ENCODE results near the gene RNF144A. TPM values are rescaled to one million over a fixed set of nuclear protein-coding genes. Genes with fewer than 3 reads are reported as not detected.

Gene RNF144A
- total and polyA plus RNA-seq, 2 donors from 2014 or later, result 4.2 to 12.3 TPM

DNA sequence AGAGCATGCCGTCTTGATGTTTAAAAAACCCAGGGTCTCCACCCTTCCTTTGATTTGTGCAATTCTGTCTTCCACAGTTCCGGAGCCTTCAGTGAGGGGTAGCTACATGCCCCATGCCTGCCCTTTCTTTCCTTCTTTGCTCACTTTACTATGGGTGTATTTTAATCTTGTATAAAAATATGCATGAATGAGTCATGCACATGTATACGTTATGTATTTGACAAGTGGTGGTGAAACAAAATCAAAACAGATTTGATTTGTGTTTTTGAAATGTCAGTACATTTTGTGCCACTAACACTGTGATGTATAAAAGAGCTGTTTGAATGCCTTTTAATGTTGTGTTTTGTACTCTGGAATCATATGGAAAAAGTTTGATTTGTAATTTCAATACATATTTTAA lies 126.5 kb downstream of the RNF144A start:
- Histone ChIP-seq H3K27ac (ENCODE audit: low read depth in 2 of 2, low read length in 2 of 2) (no peak overlapping the region), H3K9me3 (ENCODE audit: control insufficient read depth in 2 of 3, insufficient read depth in 1 of 3, low read length in 3 of 3) (no peaks in the 10 kb centered on the region), H3K9ac (ENCODE audit: low read length in 3 of 3) (no peak overlapping the region), H3K27me3 (ENCODE audit: control insufficient read depth, insufficient read depth, low read length) (no peaks in the 10 kb centered on the region), H3K4me1 (ENCODE audit: control insufficient read depth in 2 of 3, insufficient read depth in 2 of 3, low read depth in 1 of 3, low read length in 3 of 3) (no peaks in the 10 kb centered on the region), H3K4me3 (ENCODE audit: low read length in 3 of 3) (no peak overlapping the region), H3K36me3 (ENCODE audit: control insufficient read depth in 2 of 3, insufficient read depth in 3 of 3, low read length in 3 of 3) (peaks cover 2 to 6% (median 6%) of the 10 kb centered on the region in 3 donors)
- DNase-seq, result no peak
- intact Hi-C loops (cut with DNase I), result no loop called here
- no peak for FAIRE-seq
- TF ChIP-seq CTCF (IDR thresholded peaks at IDR 0.05; ENCODE audit: borderline replicate concordance, extremely low read depth, insufficient read depth), result no peak

DNA sequence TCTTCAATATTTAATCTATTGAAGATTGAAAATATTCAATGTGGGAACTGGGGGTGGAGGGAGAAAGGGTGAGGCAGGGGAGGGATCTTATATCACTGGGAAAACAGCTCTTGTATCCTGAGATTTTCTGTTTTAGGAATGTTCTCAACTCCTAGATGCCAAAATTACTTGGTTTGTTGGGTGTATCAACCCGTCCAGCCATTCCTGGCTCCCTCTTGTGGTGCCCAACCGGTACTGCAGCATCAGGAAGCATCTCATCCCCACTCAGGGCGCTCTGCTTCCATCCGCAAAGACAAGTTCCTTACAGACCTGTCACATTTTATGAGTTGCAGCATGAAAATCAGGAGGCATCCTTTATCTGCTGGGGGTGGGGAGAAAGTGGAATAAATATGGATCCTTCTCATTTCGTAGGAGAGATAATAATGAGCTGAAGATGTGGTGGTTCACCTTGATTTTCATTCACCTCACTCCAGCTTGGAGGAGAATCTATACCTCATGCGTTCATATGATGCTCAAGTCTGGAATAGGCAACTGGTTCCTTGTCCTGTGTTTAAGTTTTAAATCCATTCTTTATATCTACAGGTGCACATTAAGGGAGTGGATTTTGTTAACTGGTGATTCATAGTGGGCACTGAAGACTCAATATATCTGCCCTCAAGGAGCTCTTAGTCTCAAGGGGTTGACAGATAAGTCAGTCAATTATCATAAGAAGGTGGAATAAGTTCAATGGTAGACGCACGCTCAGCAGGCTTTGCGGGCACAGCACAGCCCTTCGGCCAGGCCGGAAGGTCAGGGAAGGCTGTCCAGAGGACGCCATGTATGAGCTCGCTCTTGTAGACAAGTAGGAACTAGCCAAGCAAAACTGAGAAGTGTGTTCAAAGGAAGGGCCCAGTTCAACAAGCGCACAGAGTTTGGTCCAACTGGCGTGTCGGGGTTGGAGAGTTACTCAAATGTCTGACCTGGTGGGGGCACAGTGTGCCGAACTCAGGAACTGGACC lies 127.3 kb downstream of the RNF144A start:
- FAIRE-seq (peak; percentile 17), DNase-seq (peak in 3 of 5 donors; percentile 57 to 77 (median 62))
- no peak overlapping the region for H3K4me3 ChIP-seq (ENCODE audit: low read length in 3 of 3)
- peaks cover 0 to 6% (median 0%) of the 10 kb centered on the region in 3 donors for H3K36me3 ChIP-seq (ENCODE audit: control insufficient read depth in 2 of 3, insufficient read depth in 3 of 3, low read length in 3 of 3)
- no peak overlapping the region for H3K27ac ChIP-seq (ENCODE audit: low read depth in 2 of 2, low read length in 2 of 2)
- H3K27me3 ChIP-seq (ENCODE audit: control insufficient read depth, insufficient read depth, low read length), result no peaks in the 10 kb centered on the region
- TF ChIP-seq CTCF (IDR thresholded peaks at IDR 0.05; ENCODE audit: borderline replicate concordance, extremely low read depth, insufficient read depth), result peak; percentile 97
- no peaks in the 10 kb centered on the region for H3K4me1 ChIP-seq (ENCODE audit: control insufficient read depth in 2 of 3, insufficient read depth in 2 of 3, low read depth in 1 of 3, low read length in 3 of 3)
- no peaks in the 10 kb centered on the region for H3K9me3 ChIP-seq (ENCODE audit: control insufficient read depth in 2 of 3, insufficient read depth in 1 of 3, low read length in 3 of 3)
- H3K9ac ChIP-seq (ENCODE audit: low read length in 3 of 3), result no peak overlapping the region
- intact Hi-C loops (cut with DNase I), result no loop called here

DNA sequence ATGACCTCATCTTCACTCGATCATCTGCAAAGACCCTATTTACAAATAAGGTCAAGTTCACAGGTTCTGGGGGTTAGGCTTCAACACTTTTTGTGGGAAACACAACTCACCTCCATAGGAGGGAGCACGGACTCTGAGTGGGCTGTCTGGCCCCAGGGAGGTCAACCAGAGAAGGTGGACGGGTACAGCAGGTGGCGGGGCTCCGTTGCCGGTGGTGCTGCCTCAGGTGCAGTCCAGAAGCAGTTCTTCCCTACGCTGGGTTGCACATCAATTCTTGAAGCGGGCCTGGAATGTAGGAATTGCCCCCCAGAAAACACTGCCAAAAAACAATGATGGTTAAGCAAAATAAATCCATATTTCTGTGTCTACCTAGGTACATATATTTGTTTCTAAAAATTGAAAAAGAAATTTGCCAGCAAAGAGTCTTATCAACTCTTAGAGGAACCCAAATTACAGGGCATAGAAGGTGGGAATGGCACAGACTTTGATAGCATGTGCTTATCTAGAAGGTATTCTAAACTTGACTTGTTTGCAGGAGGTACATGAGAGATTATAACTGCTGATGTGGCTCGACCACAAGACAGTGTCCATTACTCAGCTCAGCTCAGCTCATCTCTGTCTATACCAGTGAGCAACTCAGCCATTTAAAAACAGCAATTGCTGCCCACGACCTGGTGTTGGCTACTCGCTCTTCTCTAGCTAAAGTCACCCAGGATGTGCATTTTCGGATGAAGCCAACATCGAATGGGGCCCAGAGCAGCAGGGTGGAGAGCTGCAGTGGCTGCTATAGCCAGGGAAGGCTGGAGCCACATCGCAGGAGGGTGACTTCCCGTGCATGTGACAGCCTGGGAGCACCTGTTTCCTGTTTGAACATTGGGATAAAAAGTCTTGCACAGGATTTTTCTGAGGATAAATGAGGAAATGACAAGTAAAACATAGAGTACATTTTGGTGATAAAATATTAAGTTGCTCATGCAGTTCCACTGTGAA lies 128.7 kb downstream of the RNF144A start:
- no peak overlapping the region for H3K27ac ChIP-seq (ENCODE audit: low read depth in 2 of 2, low read length in 2 of 2)
- H3K4me3 ChIP-seq (ENCODE audit: low read length in 3 of 3), result no peak overlapping the region
- intact Hi-C loops (cut with DNase I), result no loop called here
- FAIRE-seq (no peak), DNase-seq (no peak)
- no peak for TF ChIP-seq CTCF (IDR thresholded peaks at IDR 0.05; ENCODE audit: borderline replicate concordance, extremely low read depth, insufficient read depth)
- peaks cover 0 to under 1% (median 0%) of the 10 kb centered on the region in 3 donors for H3K4me1 ChIP-seq (ENCODE audit: control insufficient read depth in 2 of 3, insufficient read depth in 2 of 3, low read depth in 1 of 3, low read length in 3 of 3)
- no peaks in the 10 kb centered on the region for H3K9me3 ChIP-seq (ENCODE audit: control insufficient read depth in 2 of 3, insufficient read depth in 1 of 3, low read length in 3 of 3)
- H3K36me3 ChIP-seq (ENCODE audit: control insufficient read depth in 2 of 3, insufficient read depth in 3 of 3, low read length in 3 of 3), result no peaks in the 10 kb centered on the region
- H3K9ac ChIP-seq (ENCODE audit: low read length in 3 of 3), result no peak overlapping the region
- no peaks in the 10 kb centered on the region for H3K27me3 ChIP-seq (ENCODE audit: control insufficient read depth, insufficient read depth, low read length)

Data from kidney (tissue), 14 donors.